ENCODE results near the gene RNU1-3.
"Not testable (repeated sequence)": the region's sequence is repeated elsewhere in the genome, so short reads cannot be mapped to it uniquely, and the experiment has no call there.

DNA sequence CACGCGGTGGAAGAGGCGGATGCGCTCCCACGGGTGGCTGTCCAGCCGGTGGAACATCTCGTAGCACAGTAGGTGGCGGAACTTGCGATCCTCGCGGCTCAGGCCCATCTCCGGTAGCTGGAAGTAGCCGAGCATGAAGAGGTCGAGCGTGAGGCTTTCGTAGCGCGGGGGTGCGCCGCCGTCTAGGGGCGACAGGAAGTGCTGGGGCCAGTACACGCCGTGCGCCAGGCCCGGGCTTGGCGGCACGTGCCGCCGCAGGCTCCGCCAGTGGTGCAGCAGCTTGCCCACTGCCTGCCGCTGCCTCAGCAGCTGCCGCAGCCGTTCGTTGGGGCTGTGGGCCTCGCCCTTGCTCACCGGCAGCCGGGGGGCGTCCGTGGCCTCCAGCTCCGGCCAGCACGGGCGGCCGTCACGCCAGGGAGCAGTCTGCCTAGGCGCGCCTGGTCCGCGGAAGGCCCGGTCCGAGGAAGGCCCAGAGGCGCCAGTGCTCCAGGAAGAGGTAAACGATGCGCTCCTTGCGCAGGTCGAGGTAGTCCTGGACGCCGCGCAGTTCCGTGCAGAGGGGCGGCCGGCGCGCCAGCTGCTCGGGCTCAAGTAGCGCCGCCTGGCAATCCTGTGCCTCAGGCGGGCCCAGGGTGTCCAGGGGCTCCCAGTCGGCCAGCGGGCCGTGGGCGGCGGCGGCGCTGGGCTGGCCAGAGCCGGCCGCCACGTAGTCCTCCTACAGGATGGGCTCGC lies 26.1 kb upstream of the RNU1-3 start:
- TF ChIP-seq RBM15 (IDR thresholded peaks at IDR 0.05; ENCODE audit: insufficient read depth, low read length); ZNF407 (IDR thresholded peaks at IDR 0.05; ENCODE audit: low read depth); ZNF311 (CRISPR knock-in tag; IDR thresholded peaks at IDR 0.05); POLR2A (conservative IDR thresholded peaks at IDR 0.05); AFF4 (CRISPR knock-in tag; IDR thresholded peaks at IDR 0.05); ZNF589 (CRISPR knock-in tag; IDR thresholded peaks at IDR 0.05; ENCODE audit: low read depth); TARDBP (IDR thresholded peaks at IDR 0.05): not testable (repeated sequence)
